HG02981 (cell line): ENCODE measurements around the gene TEDDM1.
A peak's percentile ranks its signal among the peaks of the same experiment; 100 is the strongest.
"Not testable (repeated sequence)": the region's sequence is repeated elsewhere in the genome, so short reads cannot be mapped to it uniquely, and the experiment has no call there.

ENCODE experiments used
- ATAC-seq: cut with Tn5 transposase; IDR thresholded peaks from one replicate; pipeline ENCODE4 v1.9.1; 2021; ENCODE audit warnings: mild to moderate bottlenecking, moderate library complexity; ENCODE audit not compliant: unreplicated experiment

TEDDM1 gene

GRCh38 chr1:182400567-182400966, at the start of gene TEDDM1:
Gene TEDDM1, minus strand, starts transcription at chr1:182400667. Its CDS starts 182 bp downstream, at chr1:182400485.
- ATAC-seq: no peak

GRCh38 chr1:182450087-182450486, 49.6 kb upstream of the TEDDM1 start, which contains the start of gene RGSL1:
Gene RGSL1, plus strand, starts transcription at chr1:182450146. Its CDS starts 20 bp downstream, at chr1:182450166.
- ATAC-seq: no peak

GRCh38 chr1:182447660-182448059, 47.2 kb upstream of the TEDDM1 start:
- ATAC-seq: no peak

GRCh38 chr1:182447124-182447523, 46.7 kb upstream of the TEDDM1 start:
- ATAC-seq: not testable (repeated sequence)

GRCh38 chr1:182446033-182446669, 45.7 kb upstream of the TEDDM1 start:
- no peak for ATAC-seq

GRCh38 chr1:182444497-182444896, 44.0 kb upstream of the TEDDM1 start:
- ATAC-seq: no peak

- ATAC-seq: no peak
Measured at GRCh38 chr1:182442333-182442732, 41.9 kb upstream of the TEDDM1 start.

GRCh38 chr1:182441719-182442118, 41.3 kb upstream of the TEDDM1 start:
- no peak for ATAC-seq

GRCh38 chr1:182438326-182438725, 37.9 kb upstream of the TEDDM1 start:
- ATAC-seq: no peak

GRCh38 chr1:182433580-182433979, 33.1 kb upstream of the TEDDM1 start:
- ATAC-seq: no peak

GRCh38 chr1:182431278-182431677, 30.8 kb upstream of the TEDDM1 start:
- ATAC-seq: no peak

- ATAC-seq: peak; percentile 36
Measured at GRCh38 chr1:182430263-182431068, 30.0 kb upstream of the TEDDM1 start.

- peak; percentile 30 for ATAC-seq
Measured at GRCh38 chr1:182428043-182428442, 27.6 kb upstream of the TEDDM1 start.

GRCh38 chr1:182426442-182427430, 26.3 kb upstream of the TEDDM1 start:
- ATAC-seq: peak; percentile 57

- no peak for ATAC-seq
Measured at GRCh38 chr1:182415789-182416188, 15.3 kb upstream of the TEDDM1 start.

GRCh38 chr1:182413969-182414368, 13.5 kb upstream of the TEDDM1 start:
- ATAC-seq: no peak

GRCh38 chr1:182413486-182413885, 13.0 kb upstream of the TEDDM1 start:
- ATAC-seq: no peak

GRCh38 chr1:182410620-182411273, 10.3 kb upstream of the TEDDM1 start:
- ATAC-seq: no peak

- no peak for ATAC-seq
Measured at GRCh38 chr1:182410138-182410537, 9.7 kb upstream of the TEDDM1 start.

GRCh38 chr1:182408435-182409075, 8.1 kb upstream of the TEDDM1 start:
- ATAC-seq: no peak
